SU-DHL-6 (cell line): ENCODE results near the gene UPP1.
"Not testable (repeated sequence)": the region's sequence is repeated elsewhere in the genome, so short reads cannot be mapped to it uniquely, and the experiment has no call there.

ENCODE experiments used
- H2AFZ ChIP-seq: fragments of 200-600 bp; sonication (generic); 2 replicates; pipeline ENCODE4 v1.6.1; 2014; ENCODE audit warnings: low read depth, mild to moderate bottlenecking, moderate library complexity, mixed read lengths, antibody characterized with exemption, low read length; ENCODE audit not compliant: severe bottlenecking
- H3F3A ChIP-seq: fragments of 200-600 bp; shearing (Covaris generic); 2 replicates; pipeline ENCODE4 v1.6.0; 2016; ENCODE audit warnings: antibody characterized with exemption, mild to moderate bottlenecking; ENCODE audit not compliant: insufficient read depth
- H3K27ac ChIP-seq: fragments of 200-600 bp; sonication (generic); 2 replicates; pipeline ENCODE4 v1.5.1; 2016; ENCODE audit warnings: low read depth, mild to moderate bottlenecking, low read length, moderate library complexity, mixed read lengths
- H3K27me3 ChIP-seq: fragments of 200-600 bp; sonication (generic), shearing (Covaris generic); 2 replicates; pipeline ENCODE4 v1.6.0; 2014; ENCODE audit warnings: mild to moderate bottlenecking, low read length
- H3K36me3 ChIP-seq: fragments of 200-600 bp; sonication (generic); 2 replicates; pipeline ENCODE4 v1.6.1; 2014; ENCODE audit warnings: mild to moderate bottlenecking, low read length, mixed read lengths
- H3K4me2 ChIP-seq: fragments of 300-600, 200-600 bp; shearing (Covaris generic), sonication (generic); 2 replicates; pipeline ENCODE4 v1.6.0; 2014; ENCODE audit warnings: low read length, low read depth, mild to moderate bottlenecking; ENCODE audit not compliant: poor library complexity, severe bottlenecking
- H3K4me3 ChIP-seq: fragments of 200-600 bp; sonication (generic); 2 replicates; pipeline ENCODE4 v1.5.1; 2014; ENCODE audit warnings: antibody characterized with exemption, low read length, mild to moderate bottlenecking, mixed read lengths; ENCODE audit not compliant: insufficient read depth, poor library complexity, severe bottlenecking
- H3K79me2 ChIP-seq: fragments of 200-600 bp; sonication (generic); 2 replicates; pipeline ENCODE4 v1.6.1; 2014; ENCODE audit warnings: mild to moderate bottlenecking, low read length, moderate library complexity; ENCODE audit not compliant: insufficient read depth
- H3K9ac ChIP-seq: fragments of 200-600 bp; sonication (generic); 2 replicates; pipeline ENCODE4 v1.7.0; 2014; ENCODE audit warnings: mild to moderate bottlenecking, low read length
- H3K9me2 ChIP-seq: fragments of 200-600 bp; sonication (generic); replicated peaks from 2 replicates; pipeline ENCODE4 v1.6.1; 2014; ENCODE audit warnings: low read length; ENCODE audit not compliant: insufficient read depth
- H3K9me3 ChIP-seq: fragments of 200-600 bp; sonication (generic); 2 replicates; pipeline ENCODE4 v1.6.1; 2014; ENCODE audit warnings: low read length, mixed read lengths; ENCODE audit not compliant: insufficient read depth
- H4K20me1 ChIP-seq: fragments of 200-600 bp; sonication (generic); 2 replicates; pipeline ENCODE4 v1.6.1; 2014; ENCODE audit warnings: low read depth, mild to moderate bottlenecking, antibody characterized with exemption, low read length, moderate library complexity, mixed read lengths
- EZH2phosphoT487 ChIP-seq: fragments of 200-600 bp; sonication (generic), shearing (Covaris generic); conservative IDR thresholded peaks from 2 replicates; pipeline ENCODE4 v1.6.1; 2018; ENCODE audit warnings: mild to moderate bottlenecking, antibody characterized with exemption, low read length, moderate library complexity, mixed read lengths
- TF ChIP-seq, protein P1 (sequence below): fragments of 200-600 bp; sonication (generic); IDR thresholded peaks from one replicate; pipeline ENCODE4 v1.5.1; 2017; ENCODE audit warnings: antibody characterized with exemption, mild to moderate bottlenecking, low read length, moderate library complexity; ENCODE audit not compliant: insufficient read depth, poor library complexity, severe bottlenecking

The UPP1 gene

DNA sequence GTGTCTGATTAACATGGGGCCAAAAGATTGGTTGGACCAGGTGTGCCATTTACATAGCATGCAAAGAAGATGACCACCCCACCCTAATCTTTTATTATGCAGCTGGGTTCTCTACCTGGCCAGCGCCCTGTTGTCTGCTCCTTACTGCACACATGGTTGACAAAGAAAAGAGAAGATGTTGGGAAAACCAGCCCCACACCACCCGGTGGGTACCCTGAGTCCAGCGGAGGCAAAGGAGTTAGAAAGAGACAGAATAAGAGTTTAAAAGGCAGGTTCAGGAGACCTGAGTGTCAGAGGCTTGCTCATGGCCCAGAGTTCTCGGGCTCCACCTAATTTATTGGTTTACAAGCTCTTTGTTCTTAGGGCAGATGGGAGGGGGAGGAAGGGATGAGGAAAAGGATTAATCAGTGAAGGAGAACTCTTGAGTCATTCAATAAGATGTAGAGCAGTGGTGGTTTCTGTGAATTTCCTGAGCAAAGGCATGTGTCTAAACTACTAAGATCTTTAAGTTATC lies 58.1 kb downstream of the UPP1 start:
- no peaks in the 10 kb centered on the region for H3K79me2 ChIP-seq
- TF ChIP-seq, protein P1, sequence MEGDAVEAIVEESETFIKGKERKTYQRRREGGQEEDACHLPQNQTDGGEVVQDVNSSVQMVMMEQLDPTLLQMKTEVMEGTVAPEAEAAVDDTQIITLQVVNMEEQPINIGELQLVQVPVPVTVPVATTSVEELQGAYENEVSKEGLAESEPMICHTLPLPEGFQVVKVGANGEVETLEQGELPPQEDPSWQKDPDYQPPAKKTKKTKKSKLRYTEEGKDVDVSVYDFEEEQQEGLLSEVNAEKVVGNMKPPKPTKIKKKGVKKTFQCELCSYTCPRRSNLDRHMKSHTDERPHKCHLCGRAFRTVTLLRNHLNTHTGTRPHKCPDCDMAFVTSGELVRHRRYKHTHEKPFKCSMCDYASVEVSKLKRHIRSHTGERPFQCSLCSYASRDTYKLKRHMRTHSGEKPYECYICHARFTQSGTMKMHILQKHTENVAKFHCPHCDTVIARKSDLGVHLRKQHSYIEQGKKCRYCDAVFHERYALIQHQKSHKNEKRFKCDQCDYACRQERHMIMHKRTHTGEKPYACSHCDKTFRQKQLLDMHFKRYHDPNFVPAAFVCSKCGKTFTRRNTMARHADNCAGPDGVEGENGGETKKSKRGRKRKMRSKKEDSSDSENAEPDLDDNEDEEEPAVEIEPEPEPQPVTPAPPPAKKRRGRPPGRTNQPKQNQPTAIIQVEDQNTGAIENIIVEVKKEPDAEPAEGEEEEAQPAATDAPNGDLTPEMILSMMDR: no peak
- TF ChIP-seq EZH2phosphoT487: no peak
- no peaks in the 10 kb centered on the region for H3F3A ChIP-seq
- no peaks in the 10 kb centered on the region for H3K9me3 ChIP-seq
- H4K20me1 ChIP-seq: no peaks in the 10 kb centered on the region
- H3K27me3 ChIP-seq: no peaks in the 10 kb centered on the region
- H3K9me2 ChIP-seq: no peaks in the 10 kb centered on the region
- no peak overlapping the region for H2AFZ ChIP-seq
- no peak overlapping the region for H3K27ac ChIP-seq
- H3K4me3 ChIP-seq: no peak overlapping the region
- H3K4me2 ChIP-seq: no peak overlapping the region
- no peak overlapping the region for H3K9ac ChIP-seq
- H3K36me3 ChIP-seq: no peaks in the 10 kb centered on the region

DNA sequence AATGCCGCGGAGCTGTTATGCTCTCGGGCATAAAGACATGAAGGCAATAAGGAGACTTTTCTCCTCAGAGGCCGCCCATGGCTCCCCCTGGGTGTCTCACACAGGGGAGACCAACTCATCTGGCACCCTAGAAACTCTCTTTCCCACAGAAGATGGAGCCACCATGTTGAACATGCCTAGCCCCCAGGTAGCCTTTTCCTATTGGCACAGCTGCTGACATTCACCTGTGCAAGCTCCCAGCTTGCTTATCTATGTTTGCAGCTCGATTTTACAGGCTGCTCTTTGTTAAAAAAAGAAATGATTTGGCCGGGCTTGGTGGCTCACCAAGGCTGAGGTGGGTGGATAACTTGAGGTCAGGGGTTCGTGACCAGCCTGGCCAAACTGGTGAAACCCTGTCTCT lies 58.6 kb downstream of the UPP1 start:
- H3K27ac ChIP-seq: not testable (repeated sequence)

DNA sequence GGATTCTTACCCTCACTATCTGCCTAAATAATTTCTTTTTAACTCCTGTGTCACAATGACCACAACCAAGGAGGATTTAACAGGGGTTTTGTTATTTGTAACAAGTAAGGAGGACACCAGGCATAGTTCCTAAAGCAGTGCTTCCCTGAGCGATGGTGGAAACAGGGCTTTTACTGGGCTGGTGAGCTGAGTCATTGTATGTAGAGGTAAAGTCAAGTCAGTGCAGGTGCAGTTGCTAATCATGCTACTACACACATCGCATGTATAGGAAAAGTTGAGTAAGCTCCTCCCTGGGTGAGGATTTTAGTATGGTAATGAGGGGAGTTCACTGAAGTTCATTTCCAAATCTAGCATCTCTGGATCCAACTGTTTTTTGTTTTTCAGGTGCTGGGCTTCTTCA lies 59.2 kb downstream of the UPP1 start:
- Histone ChIP-seq H3K79me2 (no peaks in the 10 kb centered on the region), H3K27me3 (no peaks in the 10 kb centered on the region), H3K9ac (no peak overlapping the region), H3K36me3 (no peaks in the 10 kb centered on the region), H2AFZ (no peak overlapping the region), H3K27ac (no peak overlapping the region), H3F3A (no peaks in the 10 kb centered on the region), H3K4me2 (no peak overlapping the region), H3K4me3 (no peak overlapping the region), H3K9me3 (no peaks in the 10 kb centered on the region), H4K20me1 (no peaks in the 10 kb centered on the region), H3K9me2 (no peaks in the 10 kb centered on the region)
- no peak for TF ChIP-seq EZH2phosphoT487

More for the DNA sequence above, 58.6 kb downstream of the UPP1 start:
- not testable (repeated sequence) for H3K9ac ChIP-seq, H3K4me3 ChIP-seq, H3K79me2 ChIP-seq, H3K27me3 ChIP-seq, H3K4me2 ChIP-seq, H3F3A ChIP-seq, H4K20me1 ChIP-seq, H3K36me3 ChIP-seq, H3K9me3 ChIP-seq, H3K9me2 ChIP-seq, H2AFZ ChIP-seq

DNA sequence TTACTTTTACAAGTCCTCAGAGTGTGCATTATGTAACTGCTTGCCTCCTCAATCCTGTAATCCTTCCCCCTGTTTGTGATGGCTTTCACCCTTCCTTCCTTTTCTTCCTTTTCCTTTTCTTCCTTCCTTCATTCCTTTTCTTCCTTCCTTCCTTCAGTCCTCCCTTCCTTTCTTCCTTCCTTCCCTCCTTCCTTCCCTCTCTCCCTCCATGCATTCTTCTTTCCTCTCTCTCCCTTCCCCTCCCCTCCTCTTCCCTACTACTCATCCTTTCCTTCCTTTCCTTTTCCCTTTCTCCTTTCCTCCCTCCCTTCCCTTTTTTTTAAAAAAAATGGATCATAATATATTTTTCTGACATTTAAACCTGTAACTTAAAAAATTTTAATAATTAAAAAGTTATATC lies 60.0 kb downstream of the UPP1 start:
- no peaks in the 10 kb centered on the region for H3F3A ChIP-seq
- no peak overlapping the region for H3K4me3 ChIP-seq
- no peaks in the 10 kb centered on the region for H3K27me3 ChIP-seq
- no peak overlapping the region for H3K9ac ChIP-seq
- no peaks in the 10 kb centered on the region for H4K20me1 ChIP-seq
- H3K4me2 ChIP-seq: no peak overlapping the region
- no peaks in the 10 kb centered on the region for H3K9me2 ChIP-seq
- TF ChIP-seq EZH2phosphoT487: no peak
- TF ChIP-seq, protein P1: no peak
- H3K9me3 ChIP-seq: no peaks in the 10 kb centered on the region
- H3K79me2 ChIP-seq: no peaks in the 10 kb centered on the region
- no peak overlapping the region for H3K27ac ChIP-seq
- no peaks in the 10 kb centered on the region for H3K36me3 ChIP-seq
- H2AFZ ChIP-seq: no peak overlapping the region
